K562 (cell line): ENCODE data around the gene CBFA2T2. TPM values are rescaled to one million over a fixed set of nuclear protein-coding genes. Genes with fewer than 3 reads are reported as not detected.

Source experiments
- AFF1 ChIP-seq, 2 experiments: fragments of 450-650 bp; IDR thresholded peaks; 2 replicates each; pipeline ENCODE4 v1.6.1; 2018; ENCODE audit warnings: mild to moderate bottlenecking in 2 of 2, low read depth in 1 of 2; ENCODE audit not compliant: partially characterized antibody in 2 of 2
- BHLHE40 ChIP-seq: IDR thresholded peaks from 2 replicates; pipeline ENCODE4 v1.6.1; 2011; ENCODE audit warnings: low read length, improper control_type of control experiment
- C11orf30 ChIP-seq: fragments of 450-650 bp; IDR thresholded peaks from 2 replicates; pipeline ENCODE4 v1.6.1; 2016; ENCODE audit warnings: low read depth, mild to moderate bottlenecking
- CTCFL ChIP-seq: IDR thresholded peaks from 2 replicates; pipeline ENCODE4 v1.6.1; 2011; ENCODE audit warnings: borderline replicate concordance, low read depth, mild to moderate bottlenecking, moderate library complexity, low read length; ENCODE audit not compliant: insufficient read depth, poor library complexity, severe bottlenecking
- ETV5 ChIP-seq: sonication (generic); formaldehyde crosslinking; IDR thresholded peaks from 2 replicates; pipeline ENCODE4 v1.4.0; 2020; ENCODE audit warnings: low read depth, mild to moderate bottlenecking, missing genetic modification reagents
- GABPB1 ChIP-seq: sonication (generic); formaldehyde crosslinking; IDR thresholded peaks from 2 replicates; pipeline ENCODE4 v1.8.0; 2022; ENCODE audit warnings: mild to moderate bottlenecking, missing genetic modification reagents
- IRF9 ChIP-seq: fragments of 450-650 bp; IDR thresholded peaks from 2 replicates; pipeline ENCODE4 v1.6.1; 2016; ENCODE audit warnings: missing biosample characterization, missing genetic modification characterization
- MAZ ChIP-seq, 2 experiments: fragments of 450-650 bp in 1 of 2; sonication (generic) in 1 of 2; formaldehyde crosslinking; IDR thresholded peaks in 1 of 2; conservative IDR thresholded peaks in 1 of 2; 2 replicates each; pipeline versions ENCODE4 v1.4.0 to v1.5.0; 2020; ENCODE audit warnings: mild to moderate bottlenecking in 1 of 2, missing genetic modification reagents in 1 of 2
- PHF8 ChIP-seq: fragments of 200-600 bp; sonication (generic); IDR thresholded peaks from 2 replicates; pipeline ENCODE4 v1.6.1; 2012; ENCODE audit warnings: mixed run types, mild to moderate bottlenecking, inconsistent platforms, low read length, moderate library complexity, borderline replicate concordance
- POLR2A ChIP-seq: fragments of 450-650 bp; conservative IDR thresholded peaks from 2 replicates; pipeline ENCODE4 v1.6.1; 2016
- PPARD ChIP-seq: fragments of 250-450 bp; sonication (Bioruptor Pico); IDR thresholded peaks from 2 replicates; pipeline ENCODE4 v1.8.0; 2022; ENCODE audit warnings: inconsistent platforms, mild to moderate bottlenecking, moderate library complexity
- RBM14 ChIP-seq: fragments of 200-400 bp; formaldehyde crosslinking; IDR thresholded peaks from 2 replicates; pipeline ENCODE4 v1.6.1; 2018; ENCODE audit warnings: low read depth, mild to moderate bottlenecking, low read length, moderate library complexity, borderline replicate concordance; ENCODE audit not compliant: insufficient read depth
- SIN3B ChIP-seq: fragments of 450-650 bp; IDR thresholded peaks from 2 replicates; pipeline ENCODE4 v1.6.1; 2017; ENCODE audit warnings: low read depth, mild to moderate bottlenecking, moderate library complexity
- STAG1 ChIP-seq: sonication (generic); formaldehyde crosslinking; IDR thresholded peaks from 2 replicates; pipeline ENCODE4 v1.5.0; 2020; ENCODE audit warnings: missing genetic modification reagents, borderline replicate concordance
- STAT6 ChIP-seq: sonication (generic); formaldehyde crosslinking; IDR thresholded peaks from 2 replicates; pipeline ENCODE4 v1.8.1; 2023; ENCODE audit warnings: mild to moderate bottlenecking, missing genetic modification reagents
- TEAD4 ChIP-seq, 2 experiments: sonication (generic) in 1 of 2; formaldehyde crosslinking in 1 of 2; IDR thresholded peaks; 2 replicates each; pipeline versions ENCODE4 v1.6.1 to v1.8.0; 2012 to 2022; ENCODE audit warnings: borderline replicate concordance in 1 of 2, inconsistent platforms in 1 of 2, low read length in 1 of 2, mild to moderate bottlenecking in 1 of 2, missing genetic modification reagents in 1 of 2
- polyA plus RNA-seq, 8 experiments: library from polyadenylated mRNA; depleted of rRNA in 4 of 8; stranded (reverse) in 5 of 8; unstranded in 3 of 8; fragments of >200 nt; fragmentation: Nextera tagmentation in 2 of 8; fragmentation: Illumina TruSeq in 1 of 8; extraction: Ambion mirVana in 2 of 8; extraction: Trizol in 1 of 8; gene quantifications; 2 replicates each; pipeline versions ENCODE4 v1.2.1 to v1.2.3, GENCODE V29; 2011 to 2014; ENCODE audit warnings: inconsistent platforms in 1 of 8, missing spikeins in 1 of 8
- total RNA-seq, 7 experiments: library from RNA; depleted of rRNA in 6 of 7; stranded (reverse); fragments of >200 nt in 6 of 7; fragmentation: Illumina TruSeq in 2 of 7; extraction: Trizol in 2 of 7; gene quantifications; 2 replicates each; pipeline versions ENCODE4 v1.2.1 to v1.2.3, GENCODE V29; 2011 to 2021; ENCODE audit warnings: low replicate concordance in 1 of 7

Gene CBFA2T2
- total and polyA plus RNA-seq, 9 of the 15 experiments (the other 6 are each of a cell fraction or from before 2014, with no cell fraction given) = 0.27 to 9.6 (median 5.8) TPM

- no peak for TF ChIP-seq IRF9
- TF ChIP-seq ETV5 (CRISPR knock-in tag) = no peak
- TF ChIP-seq STAT6 (CRISPR knock-in tag) = 0 out of 2 replicates have a peak, but pooled peaks have one; percentile 44
- TF ChIP-seq PPARD (CRISPR knock-in tag) = no peak
- TF ChIP-seq POLR2A = peak; percentile 53
- TF ChIP-seq CTCFL = peak; percentile 44
- no peak for TF ChIP-seq PHF8
- TF ChIP-seq GABPB1 (CRISPR knock-in tag) = peak; percentile 45; the same call in 1 of the 2 replicates
- peak; percentile 55; the same call in 1 of the 2 replicates for TF ChIP-seq STAG1 (CRISPR knock-in tag)
- TF ChIP-seq BHLHE40 = peak; percentile 44; the same call in 1 of the 2 replicates
- no peak for TF ChIP-seq SIN3B
- 0 out of 2 replicates have a peak, but pooled peaks have one; percentile 30 for TF ChIP-seq C11orf30
- TF ChIP-seq MAZ (CRISPR knock-in tag; conservative IDR thresholded peaks at IDR 0.05 in 1 of 2, IDR thresholded peaks at IDR 0.05 in 1 of 2) = peak in 1 of 2 experiments; percentile 54; a peak in 1 of 4 replicates
- peak in 1 of 2 experiments; percentile 12 for TF ChIP-seq AFF1 (IDR thresholded peaks at IDR 0.05; ENCODE audit: low read depth in 1 of 2, partially characterized antibody in 2 of 2)
- no peak for TF ChIP-seq RBM14
- TF ChIP-seq TEAD4 (IDR thresholded peaks at IDR 0.05; ENCODE audit: low read length) = no peak
- no peak for TF ChIP-seq TEAD4 (CRISPR knock-in tag; IDR thresholded peaks at IDR 0.05; ENCODE audit: borderline replicate concordance)
Measured at GRCh38 chr20:33653218-33653899, 163.5 kb downstream of the CBFA2T2 start (continued).
